Caco-2 (cell line): ENCODE results near the gene MICAL3. TPM values are rescaled to one million over a fixed set of nuclear protein-coding genes. Genes with fewer than 3 reads are reported as not detected.

Experiments
- BruUV-seq: library from RNA; stranded (reverse); fragments of 400-500 nt; replicated peaks from 2 replicates; lab custom pipeline; 2021; lab: Mats Ljungman, UMichigan
- CTCF ChIA-PET: fragments of 300-600 bp; sonication (Branson Sonifier 250); formaldehyde crosslinking; loops from one replicate; lab custom pipeline; 2022; ENCODE audit warnings: antibody characterized with exemption; lab: Charles Lee
- POLR2A ChIA-PET: fragments of 300-600 bp; sonication (Branson Sonifier 250); formaldehyde crosslinking; loops from one replicate; lab custom pipeline; 2022; ENCODE audit warnings: antibody characterized with exemption; lab: Charles Lee
- DNase-seq, 2 experiments: peaks; one replicate each; pipeline versions ENCODE4 v3.0.0 to v3.0.0-alpha.2; 2020 to 2022
- H3K27me3 ChIP-seq: replicated peaks from 2 replicates; pipeline ENCODE4 v1.6.0; 2011; ENCODE audit warnings: low read length; ENCODE audit not compliant: control insufficient read depth, insufficient read depth
- H3K36me3 ChIP-seq: 2 replicates; pipeline ENCODE4 v1.5.1; 2011; ENCODE audit warnings: low read length; ENCODE audit not compliant: control insufficient read depth, insufficient read depth
- H3K4me1 ChIP-seq: fragments of 250-450 bp; sonication (Bioruptor Pico); 2 replicates; pipeline ENCODE4 v1.5.1; 2020; ENCODE audit warnings: mild to moderate bottlenecking
- H3K4me3 ChIP-seq: 2 replicates; pipeline ENCODE4 v1.5.1; 2011; ENCODE audit warnings: low read depth, mild to moderate bottlenecking, control low read depth, low read length
- H3K9me3 ChIP-seq: fragments of 250-450 bp; sonication (Bioruptor Pico); 2 replicates; pipeline ENCODE4 v1.5.1; 2020; ENCODE audit warnings: mild to moderate bottlenecking, moderate library complexity
- H3K27ac Mint-ChIP-seq: one replicate; pipeline ENCODE4 v1.8.0; 2022; ENCODE audit warnings: mixed read lengths; ENCODE audit not compliant: unreplicated experiment
- H3K27me3 Mint-ChIP-seq: one replicate; pipeline ENCODE4 v1.8.0; 2022; ENCODE audit warnings: mixed read lengths; ENCODE audit not compliant: insufficient read depth, unreplicated experiment
- H3K36me3 Mint-ChIP-seq: one replicate; pipeline ENCODE4 v1.8.0; 2022; ENCODE audit warnings: mild to moderate bottlenecking, mixed read lengths; ENCODE audit not compliant: insufficient read depth, unreplicated experiment
- H3K4me1 Mint-ChIP-seq: one replicate; pipeline ENCODE4 v1.8.0; 2022; ENCODE audit warnings: low read depth, mixed read lengths; ENCODE audit not compliant: unreplicated experiment
- H3K4me3 Mint-ChIP-seq: one replicate; pipeline ENCODE4 v1.8.0; 2022; ENCODE audit warnings: mild to moderate bottlenecking, moderate library complexity, mixed read lengths; ENCODE audit not compliant: unreplicated experiment
- H3K9me3 Mint-ChIP-seq: one replicate; pipeline ENCODE4 v1.8.0; 2022; ENCODE audit warnings: mixed read lengths; ENCODE audit not compliant: unreplicated experiment
- CTCF ChIP-seq, 2 experiments: fragments of 200-600 bp in 1 of 2; IDR thresholded peaks; 1 replicate in 1 of 2; 2 replicates in 1 of 2; pipeline versions ENCODE4 v1.5.1 to v1.8.0; 2011 to 2022; ENCODE audit warnings: antibody characterized with exemption in 1 of 2, control low read depth in 1 of 2, inconsistent platforms in 1 of 2, low read depth in 1 of 2, low read length in 1 of 2, mild to moderate bottlenecking in 1 of 2, moderate library complexity in 1 of 2; ENCODE audit not compliant: insufficient read depth in 1 of 2, severe bottlenecking in 1 of 2, unreplicated experiment in 1 of 2
- intact Hi-C: fragments of 100-400 bp; cut with micrococcal nuclease; formaldehyde crosslinking; loops from one replicate; pipeline ENCODE4 v1.10.0; 2022; ENCODE audit not compliant: unreplicated experiment
- total RNA-seq: library from RNA; stranded (reverse); gene quantifications from 2 replicates; pipeline ENCODE4 v1.2.3, GENCODE V29; 2022

Gene MICAL3
- total RNA-seq, 1 experiment from 2014 or later = 65.6 TPM

GRCh38 chr22:17977371-17977770, 47.0 kb downstream of the MICAL3 start:
- ChIA-PET CTCF (no interaction called here), POLR2A (no interaction called here)
- no peaks in the 10 kb centered on the region for H3K9me3 Mint-ChIP-seq
- no peak overlapping the region for H3K27ac Mint-ChIP-seq
- H3K4me3 Mint-ChIP-seq = no peak overlapping the region
- H3K9me3 ChIP-seq = no peaks in the 10 kb centered on the region
- no peak overlapping the region for H3K4me3 ChIP-seq
- H3K27me3 Mint-ChIP-seq = no peaks in the 10 kb centered on the region
- no peaks in the 10 kb centered on the region for H3K27me3 ChIP-seq
- peaks cover 5% of the 10 kb centered on the region for H3K36me3 Mint-ChIP-seq
- TF ChIP-seq CTCF (IDR thresholded peaks at IDR 0.05; ENCODE audit: insufficient read depth in 1 of 2, low read depth in 1 of 2, low read length in 1 of 2, severe bottlenecking in 1 of 2, unreplicated experiment in 1 of 2) = no peak
- no peaks in the 10 kb centered on the region for H3K36me3 ChIP-seq
- DNase-seq = no peak
- H3K4me1 ChIP-seq = peaks cover 44% of the 10 kb centered on the region
- peaks cover 30% of the 10 kb centered on the region for H3K4me1 Mint-ChIP-seq
- intact Hi-C loops = no loop called here
- no TSS peak for BruUV-seq

GRCh38 chr22:17976121-17976520, 48.2 kb downstream of the MICAL3 start:
- BruUV-seq = no TSS peak
- CTCF ChIA-PET = no interaction called here
- POLR2A ChIA-PET = interaction anchor here (0.6 kb wide), 1 partner anchor 1987 kb away, joined by 16 read pairs; no protein-coding TSS in a partner anchor
- Histone ChIP-seq H3K27me3 (no peaks in the 10 kb centered on the region), H3K9me3 (no peaks in the 10 kb centered on the region), H3K4me1 (peaks cover 56% of the 10 kb centered on the region), H3K4me3 (no peak overlapping the region), H3K36me3 (no peaks in the 10 kb centered on the region)
- peaks cover 42% of the 10 kb centered on the region for H3K4me1 Mint-ChIP-seq
- no peak for TF ChIP-seq CTCF (IDR thresholded peaks at IDR 0.05; ENCODE audit: insufficient read depth in 1 of 2, low read depth in 1 of 2, low read length in 1 of 2, severe bottlenecking in 1 of 2, unreplicated experiment in 1 of 2)
- no peak overlapping the region for H3K4me3 Mint-ChIP-seq
- peaks cover 17% of the 10 kb centered on the region for H3K36me3 Mint-ChIP-seq
- no peak for DNase-seq
- intact Hi-C loops = no loop called here
- no peaks in the 10 kb centered on the region for H3K27me3 Mint-ChIP-seq
- no peaks in the 10 kb centered on the region for H3K9me3 Mint-ChIP-seq
- H3K27ac Mint-ChIP-seq = no peak overlapping the region

GRCh38 chr22:17974703-17975372, 49.5 kb downstream of the MICAL3 start:
- Histone ChIP-seq H3K9me3 (no peaks in the 10 kb centered on the region), H3K27me3 (no peaks in the 10 kb centered on the region), H3K4me3 (no peak overlapping the region), H3K36me3 (no peaks in the 10 kb centered on the region), H3K4me1 (peaks cover 51% of the 10 kb centered on the region)
- BruUV-seq = no TSS peak
- Mint-ChIP-seq H3K36me3 (peaks cover 15% of the 10 kb centered on the region), H3K4me1 (peaks cover 34% of the 10 kb centered on the region), H3K27ac (peak overlapping the region; percentile 64), H3K9me3 (no peaks in the 10 kb centered on the region), H3K27me3 (no peaks in the 10 kb centered on the region), H3K4me3 (no peak overlapping the region)
- no peak for TF ChIP-seq CTCF (IDR thresholded peaks at IDR 0.05; ENCODE audit: insufficient read depth in 1 of 2, low read depth in 1 of 2, low read length in 1 of 2, severe bottlenecking in 1 of 2, unreplicated experiment in 1 of 2)
- DNase-seq = no peak
- POLR2A ChIA-PET = no interaction called here
- intact Hi-C loops = no loop called here
- CTCF ChIA-PET = no interaction called here
